Skin epidermis (tissue), 12 donors: Measurements from ENCODE around the gene KRT83.
"Not testable (repeated sequence)": the region's sequence is repeated elsewhere in the genome, so short reads cannot be mapped to it uniquely, and the experiment has no call there.

Source experiments
- H3K27ac ChIP-seq, 21 experiments: fragments of 200-600 bp; sonication (generic) in 11 of 21; one replicate each; pipeline ENCODE4 v1.5.0; 2020; ENCODE audit warnings: mild to moderate bottlenecking in 3 of 21, inconsistent platforms in 2 of 21, moderate library complexity in 2 of 21
- H3K4me3 ChIP-seq, 7 experiments: fragments of 200-600 bp; sonication (generic) in 2 of 7; one replicate each; pipeline ENCODE4 v1.5.0; 2020; ENCODE audit warnings: inconsistent platforms in 2 of 7, mild to moderate bottlenecking in 2 of 7, moderate library complexity in 1 of 7

KRT83 gene

GRCh38 chr12:52293926-52294325 lies 27.3 kb downstream of the KRT83 start:
- Histone ChIP-seq H3K4me3 (no peak overlapping the region), H3K27ac (no peak overlapping the region)

GRCh38 chr12:52291267-52291935 lies 29.8 kb downstream of the KRT83 start, which contains the start of gene KRT81:
Gene KRT81 (minus strand): TSS chr12:52291534. CDS start chr12:52291465, 69 bp downstream.
- H3K4me3 ChIP-seq: no peak within 1 kb of the TSS
- no peak within 1 kb of the TSS for H3K27ac ChIP-seq

GRCh38 chr12:52290483-52291134 lies 30.6 kb downstream of the KRT83 start:
- H3K4me3 ChIP-seq, H3K27ac ChIP-seq: not testable (repeated sequence)

GRCh38 chr12:52287816-52288805 lies 33.1 kb downstream of the KRT83 start:
- not testable (repeated sequence) for H3K4me3 ChIP-seq, H3K27ac ChIP-seq

GRCh38 chr12:52286857-52287785 lies 34.1 kb downstream of the KRT83 start:
- not testable (repeated sequence) for H3K27ac ChIP-seq, H3K4me3 ChIP-seq

- no peak overlapping the region for H3K4me3 ChIP-seq
- no peak overlapping the region for H3K27ac ChIP-seq
These were observed 35.2 kb downstream of the KRT83 start for GRCh38 chr12:52285851-52286530.

- H3K27ac ChIP-seq: no peak overlapping the region
- H3K4me3 ChIP-seq: no peak overlapping the region
These were observed 35.9 kb downstream of the KRT83 start for GRCh38 chr12:52285172-52285745.

- no peak overlapping the region for H3K27ac ChIP-seq
- H3K4me3 ChIP-seq: no peak overlapping the region
These were observed 36.5 kb downstream of the KRT83 start for GRCh38 chr12:52284562-52285171.

GRCh38 chr12:52280796-52281560 lies 40.2 kb downstream of the KRT83 start:
- Histone ChIP-seq H3K27ac (peak overlapping the region in 15 of 21 experiments; percentile 18 to 87 (median 54)), H3K4me3 (no peak overlapping the region)

GRCh38 chr12:52280319-52280795 lies 40.8 kb downstream of the KRT83 start:
- peak overlapping the region in 15 of 21 experiments; percentile 29 to 87 (median 58) for H3K27ac ChIP-seq
- no peak overlapping the region for H3K4me3 ChIP-seq

- H3K4me3 ChIP-seq: no peak overlapping the region
- H3K27ac ChIP-seq: peak overlapping the region in 13 of 21 experiments; percentile 21 to 87 (median 47)
These were observed 41.5 kb downstream of the KRT83 start for GRCh38 chr12:52279422-52280318.

GRCh38 chr12:52278575-52279421 lies 42.4 kb downstream of the KRT83 start:
- Histone ChIP-seq H3K27ac (peak overlapping the region in 6 of 21 experiments; percentile 26 to 87 (median 56)), H3K4me3 (peak overlapping the region in 2 of 7 experiments; percentile 6 to 22)

GRCh38 chr12:52277486-52278245 lies 43.5 kb downstream of the KRT83 start:
- Histone ChIP-seq H3K27ac (no peak overlapping the region), H3K4me3 (no peak overlapping the region)

GRCh38 chr12:52275686-52276085 lies 45.5 kb downstream of the KRT83 start:
- H3K27ac ChIP-seq: no peak overlapping the region

More at GRCh38 chr12:52275686-52276085, 45.5 kb downstream of the KRT83 start:
- H3K4me3 ChIP-seq: no peak overlapping the region
